OCI-LY1 (cell line): Measurements from ENCODE around the gene TIMELESS.

Experiments used
- CTCF ChIP-seq: fragments of 200-600 bp; sonication (generic), shearing (Covaris generic); IDR thresholded peaks from 2 replicates; pipeline ENCODE4 v1.5.1; 2017; ENCODE audit warnings: mild to moderate bottlenecking, antibody characterized with exemption, low read length, moderate library complexity, mixed read lengths
- EZH2 ChIP-seq: fragments of 200-600 bp; sonication (generic), shearing (Covaris generic); IDR thresholded peaks from 2 replicates; pipeline ENCODE4 v1.8.0; 2017; ENCODE audit warnings: borderline replicate concordance, mixed run types, mild to moderate bottlenecking, antibody characterized with exemption, low read length, moderate library complexity, mixed read lengths

DNA sequence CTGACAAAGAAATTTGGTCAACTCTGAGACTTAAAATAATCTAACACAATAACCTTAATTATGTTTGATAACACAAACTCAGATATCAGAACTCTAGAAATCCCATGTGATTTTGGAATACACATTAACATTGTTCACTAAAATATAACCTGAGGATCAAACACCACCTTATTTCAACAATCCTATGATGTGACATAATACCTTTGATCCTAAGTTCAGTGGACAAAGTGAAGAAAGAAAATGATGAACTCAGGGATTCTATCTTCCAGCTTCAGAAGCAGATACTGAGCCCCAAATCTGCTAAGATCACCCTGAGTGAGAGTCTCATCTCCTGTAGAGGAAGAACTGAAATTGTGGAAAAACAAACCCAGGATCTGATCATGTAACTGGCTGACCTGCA is 50.9 kb downstream of the TIMELESS start:
- TF ChIP-seq CTCF: no peak
- no peak for TF ChIP-seq EZH2
